ENCODE data around the gene PTPN2.

- TF ChIP-seq CTCF (conservative IDR thresholded peaks at IDR 0.05; ENCODE audit: low read length) (no peak), EZH2phosphoT487 (IDR thresholded peaks at IDR 0.05; ENCODE audit: borderline replicate concordance, low read depth, low read length) (no peak)
Measured at GRCh38 chr18:12933327-12933726, 49.3 kb upstream of the PTPN2 start.
